ENCODE results near the gene DDI2. TPM values are rescaled to one million over a fixed set of nuclear protein-coding genes. Genes with fewer than 3 reads are reported as not detected.
"Not testable (repeated sequence)": the region's sequence is repeated elsewhere in the genome, so short reads cannot be mapped to it uniquely, and the experiment has no call there.

DDI2 gene
- total and polyA plus RNA-seq, 11 donors = 6.2 to 33.5 (median 21.8) TPM

DNA sequence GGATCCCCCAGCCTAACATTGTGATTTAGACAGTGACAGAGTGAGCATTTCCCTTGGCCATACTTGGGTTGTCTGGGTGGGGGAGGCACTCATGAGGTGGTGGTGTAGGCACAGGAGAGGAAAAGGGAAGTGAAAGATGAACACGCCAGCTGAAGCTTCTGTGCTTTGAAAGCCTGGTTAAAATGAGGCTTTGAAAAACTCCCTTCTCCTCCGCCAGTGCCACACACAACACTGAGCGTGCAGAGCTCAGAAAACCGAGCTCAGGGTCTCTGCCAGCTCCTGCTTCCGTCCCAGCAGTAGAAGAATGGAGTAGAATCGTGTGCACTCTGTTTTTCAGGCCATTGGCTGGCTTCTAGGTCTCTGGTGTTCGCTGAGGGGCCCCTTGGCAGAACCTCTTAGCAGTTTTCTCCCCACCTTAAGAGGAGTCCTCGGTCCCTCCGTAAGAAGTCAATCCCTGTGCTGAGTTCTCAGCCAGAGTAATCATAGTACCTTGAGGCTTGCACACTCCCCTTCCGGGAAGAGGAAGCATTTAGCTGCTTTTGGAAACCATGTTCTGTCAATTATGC lies 79.8 kb downstream of the DDI2 start:
- Histone ChIP-seq H3K27me3 (no peaks in the 10 kb centered on the region), H3K9me3 (no peaks in the 10 kb centered on the region), H3K4me1 (peaks cover 5 to 66% (median 48%) of the 10 kb centered on the region in 12 donors), H3K36me3 (peaks cover 0 to 25% (median 10%) of the 10 kb centered on the region in 9 donors), H3K4me3 (peak overlapping the region in 1 of 12 donors; percentile 26), H3K27ac (peak overlapping the region in 9 of 12 donors; percentile 12 to 93 (median 38))
- peak in 3 of 4 donors; percentile 21 to 57 (median 53) for ATAC-seq
- no peak for DNase-seq
- TF ChIP-seq POLR2A (IDR thresholded peaks at IDR 0.05) = no peak
- TF ChIP-seq, protein P1, sequence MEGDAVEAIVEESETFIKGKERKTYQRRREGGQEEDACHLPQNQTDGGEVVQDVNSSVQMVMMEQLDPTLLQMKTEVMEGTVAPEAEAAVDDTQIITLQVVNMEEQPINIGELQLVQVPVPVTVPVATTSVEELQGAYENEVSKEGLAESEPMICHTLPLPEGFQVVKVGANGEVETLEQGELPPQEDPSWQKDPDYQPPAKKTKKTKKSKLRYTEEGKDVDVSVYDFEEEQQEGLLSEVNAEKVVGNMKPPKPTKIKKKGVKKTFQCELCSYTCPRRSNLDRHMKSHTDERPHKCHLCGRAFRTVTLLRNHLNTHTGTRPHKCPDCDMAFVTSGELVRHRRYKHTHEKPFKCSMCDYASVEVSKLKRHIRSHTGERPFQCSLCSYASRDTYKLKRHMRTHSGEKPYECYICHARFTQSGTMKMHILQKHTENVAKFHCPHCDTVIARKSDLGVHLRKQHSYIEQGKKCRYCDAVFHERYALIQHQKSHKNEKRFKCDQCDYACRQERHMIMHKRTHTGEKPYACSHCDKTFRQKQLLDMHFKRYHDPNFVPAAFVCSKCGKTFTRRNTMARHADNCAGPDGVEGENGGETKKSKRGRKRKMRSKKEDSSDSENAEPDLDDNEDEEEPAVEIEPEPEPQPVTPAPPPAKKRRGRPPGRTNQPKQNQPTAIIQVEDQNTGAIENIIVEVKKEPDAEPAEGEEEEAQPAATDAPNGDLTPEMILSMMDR (IDR thresholded peaks at IDR 0.05) = no peak
- intact Hi-C loops (cut with DNase I) = no loop called here
- 37 to 52% (median 46%) methylated on average over 10 of the region's 10 CpGs for WGBS, 4 donors

DNA sequence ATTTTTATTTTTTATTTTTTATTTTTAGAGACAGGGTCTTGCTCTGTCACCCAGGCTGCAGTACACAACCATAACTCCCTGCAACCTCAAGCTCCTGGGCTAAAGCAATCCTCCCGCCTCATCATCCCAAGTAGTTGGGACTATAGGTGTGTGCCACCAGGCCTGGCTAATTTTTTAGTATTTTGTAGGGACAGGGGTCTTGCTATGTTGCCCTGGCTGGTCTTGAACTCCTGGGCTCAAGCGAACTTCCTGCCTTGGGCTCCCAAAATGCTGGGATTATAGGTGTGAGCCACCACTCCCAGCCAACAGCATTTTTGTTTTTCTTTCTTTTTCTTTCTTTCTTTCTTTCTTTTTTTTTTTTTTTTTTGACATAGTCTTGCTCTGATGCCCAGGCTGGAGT lies 80.9 kb downstream of the DDI2 start:
- Histone ChIP-seq H3K36me3 (peaks cover 0 to 25% (median 14%) of the 10 kb centered on the region in 9 donors), H3K27me3 (no peaks in the 10 kb centered on the region), H3K4me3 (no peak overlapping the region), H3K9me3 (no peaks in the 10 kb centered on the region), H3K4me1 (peaks cover 6 to 65% (median 45%) of the 10 kb centered on the region in 12 donors), H3K27ac (peak overlapping the region in 1 of 12 donors; percentile 93)
- intact Hi-C loops (cut with DNase I) = no loop called here
- ATAC-seq (no peak), DNase-seq (no peak)
- TF ChIP-seq, protein P1 (IDR thresholded peaks at IDR 0.05) = no peak
- TF ChIP-seq POLR2A (IDR thresholded peaks at IDR 0.05) = no peak
- WGBS, 4 donors = 96 to 99% (median 97%) methylated on average over 2 of the region's 2 CpGs

DNA sequence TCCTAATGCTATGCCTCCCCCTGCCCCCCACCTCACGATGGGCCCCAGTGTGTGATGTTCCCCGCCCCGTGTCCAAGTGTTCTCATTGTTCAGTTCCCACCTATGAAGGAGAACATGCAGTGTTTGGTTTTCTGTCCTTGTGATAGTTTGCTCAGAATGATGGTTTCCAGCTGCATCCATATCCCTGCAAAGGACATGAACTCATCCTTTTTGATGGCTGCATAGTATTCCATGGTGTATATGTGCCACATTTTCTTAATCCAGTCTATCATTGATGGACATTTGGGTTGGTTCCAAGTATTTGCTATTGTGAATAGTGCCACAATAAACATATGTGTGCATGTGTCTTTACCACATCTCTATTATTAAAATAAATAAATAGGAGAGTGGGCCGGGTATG lies 82.1 kb downstream of the DDI2 start:
- 91 to 96% (median 93%) methylated on average over 4 of the region's 4 CpGs for WGBS, 4 donors

DNA sequence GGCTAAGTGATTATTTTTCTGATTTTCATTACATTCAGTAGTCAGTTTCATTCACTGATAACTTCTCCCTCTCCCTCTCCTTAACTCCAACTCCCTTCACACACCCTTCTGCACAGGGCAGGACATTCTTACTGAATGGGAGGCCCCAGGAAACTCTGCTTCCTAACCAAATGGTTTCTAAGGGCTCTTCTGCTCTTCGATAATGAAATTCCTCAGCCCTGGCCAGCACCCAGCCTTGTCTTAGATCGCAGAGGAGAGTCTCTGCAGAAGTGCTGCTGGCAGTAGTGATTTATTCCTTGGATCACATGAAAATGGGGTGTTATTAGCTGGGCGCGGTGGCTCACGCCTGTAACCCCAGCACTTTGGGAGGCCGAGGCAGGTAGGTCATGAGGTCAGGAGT lies 83.2 kb downstream of the DDI2 start:
- no peaks in the 10 kb centered on the region for H3K27me3 ChIP-seq
- ATAC-seq (no peak), DNase-seq (no peak)
- peak overlapping the region in 7 of 12 donors; percentile 5 to 48 (median 15) for H3K27ac ChIP-seq
- H3K4me1 ChIP-seq = peaks cover 9 to 84% (median 61%) of the 10 kb centered on the region in 12 donors
- WGBS, 4 donors = 48 to 64% (median 51%) methylated on average over 6 of the region's 6 CpGs
- no peak overlapping the region for H3K4me3 ChIP-seq
- intact Hi-C loops (cut with DNase I) = loop anchor here in 1 of 10 donors (5.0 kb wide), 1 partner anchor 37 kb away; the partner anchor contains the start of gene SLC25A34
- H3K36me3 ChIP-seq = peaks cover 0 to 24% (median 15%) of the 10 kb centered on the region in 9 donors
- no peaks in the 10 kb centered on the region for H3K9me3 ChIP-seq
- TF ChIP-seq, protein P1 (IDR thresholded peaks at IDR 0.05) = no peak
- TF ChIP-seq POLR2A (IDR thresholded peaks at IDR 0.05) = no peak

More for the DNA sequence above, 82.1 kb downstream of the DDI2 start:
- H3K4me3 ChIP-seq; intact Hi-C loops (cut with DNase I); H3K27ac ChIP-seq; H3K27me3 ChIP-seq; DNase-seq; ATAC-seq; H3K9me3 ChIP-seq: not testable (repeated sequence)
- Histone ChIP-seq H3K4me1 (peaks cover 9 to 72% (median 53%) of the 10 kb centered on the region in 12 donors), H3K36me3 (peaks cover 0 to 25% (median 14%) of the 10 kb centered on the region in 9 donors)

Data from heart left ventricle (tissue), 16 donors.